Measurements from ENCODE around the gene KLF6. TPM values are rescaled to one million over a fixed set of nuclear protein-coding genes. Genes with fewer than 3 reads are reported as not detected.
A peak's percentile ranks its signal among the peaks of the same experiment; 100 is the strongest.
"Not testable (repeated sequence)": the region's sequence is repeated elsewhere in the genome, so short reads cannot be mapped to it uniquely, and the experiment has no call there.

The KLF6 gene
- total RNA-seq, 1 donor, result 37.6 TPM

- TF ChIP-seq CTCF (IDR thresholded peaks at IDR 0.05; ENCODE audit: insufficient read depth, low read depth, low read length), result no peak
These were observed 49.8 kb downstream of the KLF6 start for GRCh38 chr10:3735175-3735574.

GRCh38 chr10:3734111-3734510, 50.9 kb downstream of the KLF6 start:
- no peak for DNase-seq (ENCODE audit: low read depth)
- no peak for TF ChIP-seq CTCF (IDR thresholded peaks at IDR 0.05; ENCODE audit: insufficient read depth, low read depth, low read length)
- H3K4me3 ChIP-seq (ENCODE audit: low read depth, low read length), result no peak overlapping the region

More at GRCh38 chr10:3735175-3735574, 49.8 kb downstream of the KLF6 start:
- no peak overlapping the region for H3K4me3 ChIP-seq (ENCODE audit: low read depth, low read length)
- DNase-seq (ENCODE audit: low read depth), result no peak

GRCh38 chr10:3732183-3732582, 52.8 kb downstream of the KLF6 start:
- not testable (repeated sequence) for H3K4me3 ChIP-seq (ENCODE audit: low read depth, low read length); DNase-seq (ENCODE audit: low read depth)

GRCh38 chr10:3729397-3729976, 55.5 kb downstream of the KLF6 start:
- no peak overlapping the region for H3K4me3 ChIP-seq (ENCODE audit: low read depth, low read length)
- TF ChIP-seq CTCF (IDR thresholded peaks at IDR 0.05; ENCODE audit: insufficient read depth, low read depth, low read length), result no peak
- peak; percentile 41 for DNase-seq (ENCODE audit: low read depth)

GRCh38 chr10:3728563-3728962, 56.4 kb downstream of the KLF6 start:
- TF ChIP-seq CTCF (IDR thresholded peaks at IDR 0.05; ENCODE audit: insufficient read depth, low read depth, low read length), result no peak
- DNase-seq (ENCODE audit: low read depth), result no peak
- no peak overlapping the region for H3K4me3 ChIP-seq (ENCODE audit: low read depth, low read length)

GRCh38 chr10:3727268-3727667, 57.7 kb downstream of the KLF6 start:
- no peak overlapping the region for H3K4me3 ChIP-seq (ENCODE audit: low read depth, low read length)
- DNase-seq (ENCODE audit: low read depth), result no peak

More at GRCh38 chr10:3727268-3727667, 57.7 kb downstream of the KLF6 start:
- no peak for TF ChIP-seq CTCF (IDR thresholded peaks at IDR 0.05; ENCODE audit: insufficient read depth, low read depth, low read length)
